HG03439 (cell line): ENCODE data around the gene PITX1.
"Not testable (repeated sequence)": the region's sequence is repeated elsewhere in the genome, so short reads cannot be mapped to it uniquely, and the experiment has no call there.

ENCODE experiments used
- ATAC-seq: cut with Tn5 transposase; IDR thresholded peaks from one replicate; pipeline ENCODE4 v1.9.1; 2021; ENCODE audit warnings: mild to moderate bottlenecking, moderate library complexity; ENCODE audit not compliant: unreplicated experiment

PITX1 gene

GRCh38 chr5:135011355-135012032 lies 22.5 kb downstream of the PITX1 start:
- no peak for ATAC-seq

DNA sequence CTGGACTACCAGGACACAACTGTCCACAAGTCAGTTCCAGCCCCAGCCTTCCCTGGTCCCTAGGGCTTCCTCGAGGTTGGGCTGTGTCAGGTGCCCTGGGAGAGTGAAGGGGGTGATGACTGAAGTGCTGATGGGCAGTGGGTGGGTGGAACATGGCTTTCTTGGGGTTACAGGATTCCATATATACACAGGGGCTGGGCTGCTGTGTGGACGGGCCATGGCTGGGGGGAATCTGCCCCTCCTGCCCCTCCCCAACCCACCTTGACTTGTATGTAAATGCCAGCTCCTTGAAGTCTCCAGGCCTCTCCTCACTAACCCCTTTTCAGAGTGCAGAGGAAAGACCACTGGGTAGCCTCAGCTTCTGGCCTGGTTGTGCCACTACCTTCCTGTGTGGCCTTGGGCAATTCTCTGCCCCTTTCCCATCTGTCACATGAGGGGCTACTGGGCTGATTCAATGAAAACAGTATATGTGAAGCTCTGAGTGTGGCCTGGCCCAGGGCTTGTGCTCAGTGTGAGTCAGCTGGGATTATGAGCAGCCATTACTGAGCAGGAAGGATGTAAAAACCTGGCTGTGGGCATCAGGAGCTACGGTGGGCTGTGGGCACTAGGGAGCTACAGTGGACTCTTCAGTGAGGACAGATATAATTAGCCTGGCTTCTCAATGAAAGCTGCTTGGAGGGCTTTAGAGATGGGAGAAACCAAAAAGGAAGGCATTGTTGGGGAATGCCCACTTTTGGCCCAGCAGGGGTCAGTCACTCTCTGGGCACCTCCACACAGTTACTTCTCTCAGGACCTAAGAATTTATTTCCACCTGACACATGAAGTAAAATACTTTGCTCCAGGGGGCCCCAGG lies 23.3 kb downstream of the PITX1 start:
- no peak for ATAC-seq

GRCh38 chr5:135009736-135010501 lies 24.1 kb downstream of the PITX1 start:
- ATAC-seq = no peak

DNA sequence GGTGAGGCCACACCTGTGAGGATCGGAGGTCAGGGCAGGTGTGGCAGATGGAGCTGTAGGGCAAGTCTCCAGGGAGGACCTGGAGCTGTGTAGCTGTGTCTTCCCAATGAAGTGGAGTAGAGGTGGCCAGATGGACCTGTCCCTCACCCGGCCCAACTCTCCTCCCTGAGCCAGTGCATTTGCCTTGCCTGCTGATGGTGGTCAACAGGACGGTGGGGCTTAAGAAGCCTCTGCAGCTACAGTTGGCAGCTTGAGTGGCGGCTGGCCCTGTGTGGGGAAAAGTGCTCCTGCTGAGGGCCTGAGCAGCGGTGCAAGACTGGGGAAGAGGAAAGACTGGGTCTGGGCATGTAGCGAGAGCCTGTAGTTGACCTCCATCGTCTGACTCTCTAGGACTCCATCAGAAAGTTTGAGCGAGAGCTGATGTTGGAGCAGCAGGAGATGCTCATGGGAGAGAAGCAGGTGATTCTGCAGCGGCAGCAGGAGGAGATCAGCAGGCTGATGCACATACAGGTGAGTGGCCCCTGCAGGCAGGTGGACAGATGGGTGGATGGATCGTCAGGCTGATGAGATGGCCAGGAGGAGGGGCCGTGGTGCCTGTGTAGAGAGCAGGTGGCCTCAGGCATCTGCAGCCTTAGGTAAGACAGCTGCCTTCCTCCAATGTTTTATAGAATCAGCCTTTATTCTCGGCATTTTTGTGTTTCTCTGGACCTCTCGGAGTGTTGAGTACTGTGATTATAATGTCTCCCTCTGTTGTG lies 24.9 kb downstream of the PITX1 start:
- no peak for ATAC-seq

GRCh38 chr5:135008556-135008955 lies 25.5 kb downstream of the PITX1 start:
- ATAC-seq = no peak

DNA sequence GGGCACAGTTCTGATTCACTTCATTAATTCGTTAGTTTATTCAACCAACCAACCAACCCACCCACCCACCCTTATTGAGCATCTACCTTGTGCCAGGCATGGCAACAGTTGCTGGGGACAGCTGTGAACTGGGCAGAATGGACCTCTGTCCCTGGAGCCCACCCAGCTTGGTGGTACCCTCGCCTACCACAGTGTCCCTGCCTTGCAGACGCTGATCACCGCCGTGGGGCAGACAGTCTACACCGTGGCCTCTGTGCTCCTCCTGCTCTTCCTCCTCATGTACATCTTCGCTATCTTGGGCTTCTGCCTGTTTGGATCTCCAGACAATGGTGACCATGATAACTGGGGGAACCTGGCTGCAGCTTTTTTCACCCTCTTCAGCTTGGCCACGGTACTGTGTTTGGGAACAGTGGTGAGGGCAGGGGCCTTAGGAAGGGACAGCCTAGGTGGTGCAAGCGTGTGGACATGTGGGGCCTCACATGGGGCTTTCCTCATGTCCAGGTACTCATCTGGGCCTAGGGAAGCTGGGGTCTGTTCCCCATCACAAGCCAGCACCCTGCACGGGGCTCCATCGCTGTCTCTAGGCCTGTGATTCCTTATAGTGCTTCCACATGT lies 26.2 kb downstream of the PITX1 start:
- no peak for ATAC-seq

DNA sequence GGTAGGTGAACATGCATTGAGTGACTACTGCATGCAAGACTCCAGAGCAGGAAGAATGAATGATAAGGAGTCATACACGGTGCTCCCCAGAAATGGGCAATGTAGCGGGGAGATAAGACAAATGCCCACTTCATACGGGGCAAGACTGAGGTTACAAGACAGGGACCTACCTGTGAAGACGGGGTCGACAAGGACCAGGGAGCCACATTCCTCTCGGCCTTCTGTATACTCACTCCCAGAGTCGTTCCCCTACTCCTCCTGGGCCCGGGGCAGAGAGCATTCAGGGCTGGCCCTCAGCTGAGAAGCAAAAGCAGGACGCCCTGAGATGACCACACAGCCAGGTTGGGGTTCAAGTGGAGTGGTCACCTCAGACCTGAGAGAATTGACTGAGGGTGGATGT lies 26.7 kb downstream of the PITX1 start:
- no peak for ATAC-seq

DNA sequence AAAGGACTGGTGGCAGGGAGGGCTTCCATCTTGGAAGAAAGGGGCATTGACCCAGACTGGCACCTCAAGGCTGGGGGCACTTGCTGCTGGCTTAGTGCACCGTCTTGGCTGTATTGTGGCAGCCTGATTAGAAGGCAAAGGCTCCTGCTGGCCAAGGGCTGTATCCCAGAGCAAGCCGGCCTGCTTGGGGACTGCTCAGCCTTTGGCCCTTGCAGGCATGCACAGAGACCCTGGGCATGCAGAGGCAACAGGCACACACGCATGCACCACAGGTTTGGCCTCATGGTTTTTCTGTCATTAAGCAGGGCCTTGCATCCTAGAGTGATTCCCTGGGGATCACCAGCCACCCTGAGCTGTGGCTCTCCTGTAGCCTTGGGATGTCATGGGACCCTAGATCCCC lies 29.0 kb downstream of the PITX1 start:
- ATAC-seq = no peak

DNA sequence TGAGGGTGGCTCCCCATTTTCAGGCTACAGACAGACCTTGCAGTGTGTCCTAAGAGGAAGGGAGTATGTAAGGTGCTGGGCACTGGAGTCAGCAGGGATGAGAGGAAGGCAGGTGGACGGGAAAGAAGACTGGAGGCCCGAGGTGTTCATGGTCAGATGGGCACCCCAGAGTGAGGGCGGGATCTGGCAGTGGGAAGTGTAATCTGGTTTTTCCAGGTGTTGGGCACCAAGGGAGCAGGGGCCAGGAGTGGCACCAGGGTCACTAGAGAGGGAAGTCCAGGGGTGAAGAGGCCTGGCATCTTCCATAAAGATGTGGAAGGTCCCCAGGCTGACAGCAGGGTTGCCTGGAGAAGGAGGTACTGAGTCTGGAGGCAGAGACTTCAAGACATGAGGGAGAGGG lies 29.7 kb downstream of the PITX1 start:
- ATAC-seq = no peak

DNA sequence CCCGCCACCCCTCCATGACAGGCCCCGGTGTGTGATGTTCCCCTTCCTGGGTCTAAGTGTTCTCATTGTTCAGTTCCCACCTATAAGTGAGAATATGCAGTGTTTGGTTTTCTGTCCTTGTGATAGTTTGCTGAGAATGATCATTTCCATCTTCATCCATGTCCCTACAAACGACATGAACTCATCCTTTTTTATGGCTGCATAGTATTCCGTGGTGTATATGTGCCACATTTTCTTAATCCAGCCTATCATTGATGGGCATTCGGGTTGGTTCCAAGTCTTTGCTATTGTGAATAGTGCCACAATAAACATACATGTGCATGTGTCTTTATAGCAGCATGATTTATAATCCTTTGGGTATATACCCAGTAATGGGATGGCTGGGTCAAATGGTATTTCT lies 36.0 kb downstream of the PITX1 start:
- not testable (repeated sequence) for ATAC-seq

DNA sequence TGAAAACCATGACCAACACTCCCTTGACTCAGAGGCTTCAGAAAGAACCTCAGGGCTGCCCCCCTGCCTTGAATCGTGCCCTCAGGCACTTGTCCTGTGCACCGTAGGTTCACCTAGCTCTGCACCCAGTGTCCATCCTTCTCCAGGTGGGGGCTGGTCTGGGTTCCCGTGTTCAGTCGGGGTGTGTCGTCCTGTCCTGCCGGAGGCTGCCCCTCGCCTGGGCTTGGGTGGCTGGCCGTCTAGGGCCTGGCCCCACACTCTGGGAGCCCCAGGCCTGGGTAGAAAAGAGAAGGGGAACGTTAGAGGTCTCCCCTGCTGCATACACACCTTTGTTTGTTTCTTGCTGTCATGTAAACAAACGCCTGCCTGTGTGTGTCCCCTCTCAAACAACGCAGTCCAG lies 37.0 kb downstream of the PITX1 start:
- ATAC-seq = no peak

GRCh38 chr5:134995850-134996402 lies 38.1 kb downstream of the PITX1 start:
- no peak for ATAC-seq

DNA sequence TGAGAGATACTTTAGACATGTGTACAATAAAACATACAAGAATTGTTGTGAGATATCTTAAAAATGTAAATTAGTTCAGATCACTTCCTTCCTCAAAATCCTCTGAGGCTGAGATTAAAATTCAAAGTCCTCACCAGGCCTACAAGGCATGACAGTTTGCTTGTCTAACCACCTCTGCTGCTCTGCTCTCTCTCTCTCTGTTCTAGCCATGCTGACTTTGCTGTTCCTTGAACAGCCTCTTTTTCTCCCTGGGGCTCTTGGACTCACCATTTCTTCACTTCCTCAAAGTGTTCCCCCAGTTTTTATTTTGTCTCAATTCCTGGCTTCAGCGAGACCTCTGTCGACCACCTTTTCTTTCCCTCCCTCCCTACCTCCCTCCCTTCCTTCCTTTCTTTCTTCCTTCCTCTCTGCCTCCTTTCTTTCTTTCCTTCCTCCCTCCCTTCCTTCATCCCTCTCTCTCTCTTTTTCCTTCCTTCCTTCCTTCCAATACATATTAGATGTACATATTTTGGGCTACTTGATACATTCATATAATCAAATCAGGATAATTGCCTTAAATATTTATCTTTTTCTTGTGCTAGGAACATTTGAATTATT lies 39.4 kb downstream of the PITX1 start:
- no peak for ATAC-seq

- ATAC-seq = no peak
Measured at GRCh38 chr5:134993161-134993560, 40.9 kb downstream of the PITX1 start.

DNA sequence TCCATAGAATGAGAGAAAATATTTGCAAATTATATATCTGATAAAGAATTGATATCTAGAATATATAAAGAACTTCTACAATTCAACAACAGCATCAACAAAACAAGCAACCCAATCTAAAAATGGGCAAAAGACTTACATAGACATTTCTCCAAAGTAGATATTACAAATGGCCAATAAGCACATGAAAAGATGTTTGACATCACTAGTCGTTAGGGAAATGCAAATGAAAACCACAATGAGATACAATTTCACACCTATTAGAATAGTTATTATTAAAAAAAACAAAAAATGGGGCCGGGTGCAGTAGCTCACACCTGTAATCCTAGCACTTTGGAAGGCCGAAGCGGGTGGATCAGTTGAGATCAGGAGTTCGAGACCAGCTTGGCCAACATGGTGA lies 41.9 kb downstream of the PITX1 start:
- no peak for ATAC-seq

DNA sequence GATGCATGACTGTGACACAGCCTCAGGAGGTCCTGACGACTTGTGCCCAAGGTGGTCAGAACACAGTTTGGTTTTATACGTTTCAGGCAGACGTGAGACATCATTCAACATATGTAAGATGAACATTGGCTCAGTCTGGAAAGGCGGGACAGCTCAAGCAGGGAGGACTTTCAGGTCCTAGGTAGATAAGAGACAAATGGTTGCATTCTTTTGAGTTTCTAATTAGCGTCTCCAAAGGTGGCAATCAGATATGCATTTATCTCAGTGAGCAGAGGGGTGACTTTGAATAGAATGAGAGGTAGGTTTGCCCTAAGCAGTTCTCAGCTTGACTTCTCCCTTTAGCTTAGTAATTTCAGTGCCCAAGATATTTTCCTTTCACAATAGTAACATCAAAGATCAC lies 43.8 kb downstream of the PITX1 start:
- not testable (repeated sequence) for ATAC-seq

GRCh38 chr5:134989266-134989830 lies 44.7 kb downstream of the PITX1 start:
- ATAC-seq = no peak

GRCh38 chr5:134982230-134982629 lies 51.8 kb downstream of the PITX1 start:
- ATAC-seq = no peak

DNA sequence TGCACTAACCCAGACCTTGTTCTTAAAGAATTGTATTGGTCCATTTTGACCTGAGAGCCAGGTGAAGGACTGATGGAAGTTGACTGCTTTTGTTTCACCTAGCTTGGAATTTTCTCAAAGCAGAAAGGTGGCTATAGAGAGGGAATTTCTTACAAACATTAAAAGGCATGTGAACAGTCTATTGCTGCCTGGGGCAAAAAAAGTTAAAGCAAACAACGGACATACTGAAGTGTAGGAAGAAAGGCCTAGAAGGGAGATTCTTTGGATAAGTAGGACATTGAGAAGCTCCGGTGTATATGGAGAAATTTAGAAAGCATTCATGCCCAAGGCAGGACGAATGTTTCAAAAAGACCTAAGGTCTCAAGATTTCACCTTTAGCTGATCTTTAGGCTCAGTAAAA lies 54.6 kb downstream of the PITX1 start:
- no peak for ATAC-seq
